Lower leg skin (tissue), 4 donors: ENCODE data around the gene TBC1D20. TPM values are rescaled to one million over a fixed set of nuclear protein-coding genes. Genes with fewer than 3 reads are reported as not detected.
A peak's percentile ranks its signal among the peaks of the same experiment; 100 is the strongest.

Source experiments
- DNase-seq, 2 donors: peaks; one replicate each; pipeline ENCODE4 v3.0.0-alpha.2; 2019; ENCODE audit warnings: low spot score in 2 of 2
- H3K4me3 ChIP-seq: fragments of 200-600 bp; sonication (generic); 2 replicates; pipeline ENCODE4 v1.5.1; 2017; ENCODE audit warnings: mild to moderate bottlenecking, low read depth; ENCODE audit not compliant: poor library complexity, severe bottlenecking
- CTCF ChIP-seq, 3 donors: fragments of 450-650 bp; IDR thresholded peaks; one replicate each; pipeline ENCODE4 v1.5.1; 2016; ENCODE audit warnings: antibody characterized with exemption in 3 of 3, mild to moderate bottlenecking in 3 of 3, moderate library complexity in 2 of 3
- POLR2A ChIP-seq, 2 donors: fragments of 450-650 bp; IDR thresholded peaks; one replicate each; pipeline ENCODE4 v1.6.1; 2016 to 2017; ENCODE audit warnings: antibody characterized with exemption in 2 of 2, mild to moderate bottlenecking in 1 of 2, moderate library complexity in 1 of 2
- WGBS, 2 donors: methylation state at CpG; one replicate each; pipeline ENCODE4 v1.1.5; 2018; 5-methylcytosine and 5-hydroxymethylcytosine counted together
- intact Hi-C: fragments of 100-400 bp; cut with DNase I; formaldehyde crosslinking; loops from one replicate; pipeline ENCODE4 v1.15.0; 2023; ENCODE audit warnings: low total_unique reads
- total RNA-seq, 4 donors: library from RNA; depleted of rRNA; stranded (reverse); fragments of >200 nt; gene quantifications; one replicate each; pipeline ENCODE4 v1.1.0, GENCODE V29; 2016

The TBC1D20 gene
- total RNA-seq, 4 donors from 2014 or later = 36.5 to 44.8 (median 42.5) TPM

- TF ChIP-seq CTCF (IDR thresholded peaks at IDR 0.05) (no peak), POLR2A (IDR thresholded peaks at IDR 0.05) (no peak)
- no peak for DNase-seq
- intact Hi-C loops = loop anchor here (5.0 kb wide), 1 partner anchor 132 kb away; no protein-coding TSS in a partner anchor
- WGBS, 2 donors = 59 to 67% methylated on average over 9 of the region's 9 CpGs
- no peak overlapping the region for H3K4me3 ChIP-seq
These were observed 21.7 kb upstream of the TBC1D20 start for GRCh38 chr20:483815-484644.

GRCh38 chr20:481167-481566 is 18.8 kb upstream of the TBC1D20 start:
- no peak for TF ChIP-seq POLR2A (IDR thresholded peaks at IDR 0.05)
- TF ChIP-seq CTCF (IDR thresholded peaks at IDR 0.05) = no peak
- no peak overlapping the region for H3K4me3 ChIP-seq
- intact Hi-C loops = loop anchor here (5.0 kb wide), 1 partner anchor 129 kb away; no protein-coding TSS in a partner anchor
- DNase-seq = no peak
- WGBS, 2 donors = 79 to 86% methylated on average over 1 of the region's 1 CpG

- WGBS, 2 donors = 62 to 67% methylated on average over 3 of the region's 3 CpGs
- no peak for DNase-seq
- intact Hi-C loops = loop anchor here (5.0 kb wide), 1 partner anchor 128 kb away; no protein-coding TSS in a partner anchor
- no peak for TF ChIP-seq POLR2A (IDR thresholded peaks at IDR 0.05)
- no peak overlapping the region for H3K4me3 ChIP-seq
These were observed 17.7 kb upstream of the TBC1D20 start for GRCh38 chr20:480044-480443.

GRCh38 chr20:479487-479886 is 17.2 kb upstream of the TBC1D20 start:
- DNase-seq = no peak
- WGBS, 2 donors = 69 to 73% methylated on average over 2 of the region's 2 CpGs
- no peak for TF ChIP-seq POLR2A (IDR thresholded peaks at IDR 0.05)
- no peak for TF ChIP-seq CTCF (IDR thresholded peaks at IDR 0.05)
- no peak overlapping the region for H3K4me3 ChIP-seq
- intact Hi-C loops = no loop called here

- DNase-seq = peak in 1 of 2 donors; percentile 24
- TF ChIP-seq POLR2A (IDR thresholded peaks at IDR 0.05) = no peak
- TF ChIP-seq CTCF (IDR thresholded peaks at IDR 0.05) = peak in 1 of 3 donors; percentile 15
- WGBS, 2 donors = 49 to 52% methylated on average over 3 of the region's 3 CpGs
- intact Hi-C loops = no loop called here
- no peak overlapping the region for H3K4me3 ChIP-seq
These were observed 16.7 kb upstream of the TBC1D20 start for GRCh38 chr20:478949-479429.
